Keratinocyte (primary cell): ENCODE measurements around the gene DCN. TPM values are rescaled to one million over a fixed set of nuclear protein-coding genes. Genes with fewer than 3 reads are reported as not detected.

Source experiments
- DNase-seq: peaks from one replicate; pipeline ENCODE4 v3.0.0-alpha.2; 2011; ENCODE audit warnings: low read depth, missing footprints, low spot score
- FAIRE-seq: peaks from 2 replicates; lab custom pipeline; 2011; peaks lifted over from hg19 to GRCh38; lab: Jason Lieb, UNC
- H2AFZ ChIP-seq: 2 replicates; pipeline ENCODE4 v1.6.0; 2012; ENCODE audit warnings: low read length, control low read depth, inconsistent platforms; ENCODE audit not compliant: control insufficient read depth
- H3K27ac ChIP-seq: 2 replicates; pipeline ENCODE4 v1.5.1; 2011; ENCODE audit warnings: low read length; ENCODE audit not compliant: control insufficient read depth, insufficient read depth
- H3K27me3 ChIP-seq: 3 replicates; pipeline ENCODE4 v1.6.0; 2011; ENCODE audit warnings: low read length; ENCODE audit not compliant: control insufficient read depth, insufficient read depth; ENCODE audit errors: extremely low read depth
- H3K36me3 ChIP-seq, 2 experiments: 2 replicates in 1 of 2; 3 replicates in 1 of 2; pipeline ENCODE4 v1.5.1; 2011; ENCODE audit warnings: low read length in 2 of 2, mild to moderate bottlenecking in 1 of 2; ENCODE audit not compliant: control insufficient read depth in 2 of 2, insufficient read depth in 2 of 2; ENCODE audit errors: extremely low read depth in 1 of 2
- H3K4me1 ChIP-seq: 3 replicates; pipeline ENCODE4 v1.5.1; 2011; ENCODE audit warnings: low read length; ENCODE audit not compliant: control insufficient read depth, insufficient read depth; ENCODE audit errors: extremely low read depth
- H3K4me2 ChIP-seq: 3 replicates; pipeline ENCODE4 v1.6.0; 2011; ENCODE audit warnings: low read depth, low read length; ENCODE audit not compliant: control insufficient read depth, insufficient read depth; ENCODE audit errors: extremely low read depth
- H3K4me3 ChIP-seq, 3 experiments: fragments of 200-600 bp in 1 of 3; sonication (generic) in 1 of 3; 2 replicates in 2 of 3; 3 replicates in 1 of 3; pipeline ENCODE4 v1.5.1; 2011 to 2016; ENCODE audit warnings: low read length in 3 of 3, mild to moderate bottlenecking in 3 of 3, control low read depth in 2 of 3, inconsistent platforms in 1 of 3, low read depth in 1 of 3, mixed read lengths in 1 of 3, mixed run types in 1 of 3, moderate library complexity in 1 of 3; ENCODE audit not compliant: control insufficient read depth in 2 of 3, insufficient read depth in 2 of 3; ENCODE audit errors: extremely low read depth in 1 of 3
- H3K79me2 ChIP-seq: 2 replicates; pipeline ENCODE4 v1.6.0; 2012; ENCODE audit warnings: low read length; ENCODE audit not compliant: control insufficient read depth, insufficient read depth
- H3K9ac ChIP-seq: 3 replicates; pipeline ENCODE4 v1.6.0; 2011; ENCODE audit warnings: low read length; ENCODE audit not compliant: control insufficient read depth, insufficient read depth; ENCODE audit errors: extremely low read depth
- H3K9me1 ChIP-seq: 3 replicates; pipeline ENCODE4 v1.6.0; 2011; ENCODE audit warnings: low read length; ENCODE audit not compliant: control insufficient read depth, insufficient read depth; ENCODE audit errors: extremely low read depth
- H3K9me3 ChIP-seq: 2 replicates; pipeline ENCODE4 v1.5.1; 2012; ENCODE audit warnings: low read depth, low read length; ENCODE audit not compliant: control insufficient read depth
- H4K20me1 ChIP-seq: 3 replicates; pipeline ENCODE4 v1.6.0; 2011; ENCODE audit warnings: low read length; ENCODE audit not compliant: control insufficient read depth, insufficient read depth; ENCODE audit errors: extremely low read depth
- CTCF ChIP-seq, 3 experiments: IDR thresholded peaks in 1 of 3; conservative IDR thresholded peaks in 1 of 3; optimal IDR thresholded peaks in 1 of 3; 2 replicates in 2 of 3; 3 replicates in 1 of 3; pipeline versions ENCODE3 to v1.5.1; 2011; ENCODE audit warnings: low read length in 3 of 3, mild to moderate bottlenecking in 3 of 3, moderate library complexity in 2 of 3, control low read depth in 1 of 3, inconsistent platforms in 1 of 3; ENCODE audit not compliant: insufficient read depth in 2 of 3; ENCODE audit errors: extremely low read depth in 1 of 3
- EZH2 ChIP-seq: IDR thresholded peaks from one replicate; pipeline ENCODE4 v1.6.1; 2012; ENCODE audit warnings: inconsistent platforms, mild to moderate bottlenecking, low read length, moderate library complexity
- dilution Hi-C: fragments of 300-500 bp; cut with MboI; formaldehyde crosslinking; loops from one replicate; pipeline ENCODE4 v1.7.0; 2020; ENCODE audit warnings: low sequenced_read_pairs; ENCODE audit not compliant: extremely low pct_ligation_motif_present
- polyA plus RNA-seq, 5 experiments: library from polyadenylated mRNA; depleted of rRNA in 3 of 5; stranded (reverse) in 3 of 5; stranded (forward) in 1 of 5; unstranded in 1 of 5; fragments of >200 nt; gene quantifications; 1 replicate in 1 of 5; 2 replicates in 3 of 5; 3 replicates in 1 of 5; pipeline versions ENCODE4 v1.2.1 to v1.2.3, GENCODE V29; 2011 to 2012; ENCODE audit warnings: missing spikeins in 2 of 5, low read depth in 1 of 5, low replicate concordance in 1 of 5

The DCN gene
- polyA plus RNA-seq, 1 donor (not counting 4 experiments of a cell fraction or from before 2014, with no cell fraction given): 2.5 TPM

GRCh38 chr12:91177381-91177780 lies 5.2 kb downstream of the DCN start:
- Histone ChIP-seq H3K36me3 (no peaks in the 10 kb centered on the region), H2AFZ (no peak overlapping the region), H3K79me2 (no peaks in the 10 kb centered on the region), H3K4me3 (no peak overlapping the region), H3K4me1 (peaks cover 18% of the 10 kb centered on the region), H3K27me3 (no peaks in the 10 kb centered on the region), H3K9me3 (no peaks in the 10 kb centered on the region), H3K9me1 (no peaks in the 10 kb centered on the region), H3K4me2 (no peak overlapping the region), H4K20me1 (no peaks in the 10 kb centered on the region), H3K27ac (no peak overlapping the region), H3K9ac (no peak overlapping the region)
- FAIRE-seq (no peak), DNase-seq (no peak)
- no peak for TF ChIP-seq EZH2
- dilution Hi-C loops: no loop called here

GRCh38 chr12:91176915-91177314 lies 5.7 kb downstream of the DCN start:
- Histone ChIP-seq H3K4me3 (no peak overlapping the region), H3K4me2 (no peak overlapping the region), H3K27ac (no peak overlapping the region), H3K9me1 (no peaks in the 10 kb centered on the region), H3K4me1 (peaks cover 18% of the 10 kb centered on the region), H3K27me3 (no peaks in the 10 kb centered on the region), H3K79me2 (no peaks in the 10 kb centered on the region), H3K36me3 (no peaks in the 10 kb centered on the region), H3K9ac (no peak overlapping the region), H2AFZ (no peak overlapping the region), H3K9me3 (no peaks in the 10 kb centered on the region), H4K20me1 (no peaks in the 10 kb centered on the region)
- no peak for FAIRE-seq
- TF ChIP-seq CTCF (optimal IDR thresholded peaks at IDR 0.05 in 1 of 3, IDR thresholded peaks at IDR 0.05 in 1 of 3, conservative IDR thresholded peaks at IDR 0.05 in 1 of 3; ENCODE audit: extremely low read depth in 1 of 3, insufficient read depth in 2 of 3, low read length in 3 of 3): no peak
- no peak for TF ChIP-seq EZH2
- dilution Hi-C loops: no loop called here
- DNase-seq: no peak

GRCh38 chr12:91176358-91176757 lies 6.3 kb downstream of the DCN start:
- H3K4me3 ChIP-seq: no peak overlapping the region
- no peaks in the 10 kb centered on the region for H3K27me3 ChIP-seq
- peaks cover 18% of the 10 kb centered on the region for H3K4me1 ChIP-seq
- no peaks in the 10 kb centered on the region for H4K20me1 ChIP-seq
- H3K9ac ChIP-seq: no peak overlapping the region
- no peaks in the 10 kb centered on the region for H3K9me3 ChIP-seq
- DNase-seq (no peak), FAIRE-seq (no peak)
- no peak for TF ChIP-seq EZH2
- no peak for TF ChIP-seq CTCF (optimal IDR thresholded peaks at IDR 0.05 in 1 of 3, IDR thresholded peaks at IDR 0.05 in 1 of 3, conservative IDR thresholded peaks at IDR 0.05 in 1 of 3; ENCODE audit: extremely low read depth in 1 of 3, insufficient read depth in 2 of 3, low read length in 3 of 3)
- no peaks in the 10 kb centered on the region for H3K9me1 ChIP-seq
- H2AFZ ChIP-seq: no peak overlapping the region
- no peaks in the 10 kb centered on the region for H3K79me2 ChIP-seq
- dilution Hi-C loops: no loop called here
- H3K36me3 ChIP-seq: no peaks in the 10 kb centered on the region
- no peak overlapping the region for H3K27ac ChIP-seq
- no peak overlapping the region for H3K4me2 ChIP-seq
